Measurements from ENCODE around the gene UNCX.

GRCh38 chr7:1214516-1214915, 18.2 kb upstream of the UNCX start:
- TF ChIP-seq CTCF (IDR thresholded peaks at IDR 0.05; ENCODE audit: low read depth, low read length, poor library complexity, severe bottlenecking) (no peak), EZH2phosphoT487 (IDR thresholded peaks at IDR 0.05; ENCODE audit: borderline replicate concordance, low read length) (no peak)

All from DOHH2 (cell line).